ENCODE results near the gene CDAN1.

- TF ChIP-seq CEBPB (IDR thresholded peaks at IDR 0.05) (no peak), TEAD4 (IDR thresholded peaks at IDR 0.05) (no peak), FOXM1 (IDR thresholded peaks at IDR 0.05; ENCODE audit: borderline replicate concordance, low read depth) (no peak), RAD21 (IDR thresholded peaks at IDR 0.05; ENCODE audit: low read depth) (no peak), ZBTB7A (IDR thresholded peaks at IDR 0.05; ENCODE audit: low read depth) (no peak)
- TF ChIP-seq, protein P1, sequence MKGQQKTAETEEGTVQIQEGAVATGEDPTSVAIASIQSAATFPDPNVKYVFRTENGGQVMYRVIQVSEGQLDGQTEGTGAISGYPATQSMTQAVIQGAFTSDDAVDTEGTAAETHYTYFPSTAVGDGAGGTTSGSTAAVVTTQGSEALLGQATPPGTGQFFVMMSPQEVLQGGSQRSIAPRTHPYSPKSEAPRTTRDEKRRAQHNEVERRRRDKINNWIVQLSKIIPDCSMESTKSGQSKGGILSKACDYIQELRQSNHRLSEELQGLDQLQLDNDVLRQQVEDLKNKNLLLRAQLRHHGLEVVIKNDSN (IDR thresholded peaks at IDR 0.05) = no peak
- TF ChIP-seq, protein P2, sequence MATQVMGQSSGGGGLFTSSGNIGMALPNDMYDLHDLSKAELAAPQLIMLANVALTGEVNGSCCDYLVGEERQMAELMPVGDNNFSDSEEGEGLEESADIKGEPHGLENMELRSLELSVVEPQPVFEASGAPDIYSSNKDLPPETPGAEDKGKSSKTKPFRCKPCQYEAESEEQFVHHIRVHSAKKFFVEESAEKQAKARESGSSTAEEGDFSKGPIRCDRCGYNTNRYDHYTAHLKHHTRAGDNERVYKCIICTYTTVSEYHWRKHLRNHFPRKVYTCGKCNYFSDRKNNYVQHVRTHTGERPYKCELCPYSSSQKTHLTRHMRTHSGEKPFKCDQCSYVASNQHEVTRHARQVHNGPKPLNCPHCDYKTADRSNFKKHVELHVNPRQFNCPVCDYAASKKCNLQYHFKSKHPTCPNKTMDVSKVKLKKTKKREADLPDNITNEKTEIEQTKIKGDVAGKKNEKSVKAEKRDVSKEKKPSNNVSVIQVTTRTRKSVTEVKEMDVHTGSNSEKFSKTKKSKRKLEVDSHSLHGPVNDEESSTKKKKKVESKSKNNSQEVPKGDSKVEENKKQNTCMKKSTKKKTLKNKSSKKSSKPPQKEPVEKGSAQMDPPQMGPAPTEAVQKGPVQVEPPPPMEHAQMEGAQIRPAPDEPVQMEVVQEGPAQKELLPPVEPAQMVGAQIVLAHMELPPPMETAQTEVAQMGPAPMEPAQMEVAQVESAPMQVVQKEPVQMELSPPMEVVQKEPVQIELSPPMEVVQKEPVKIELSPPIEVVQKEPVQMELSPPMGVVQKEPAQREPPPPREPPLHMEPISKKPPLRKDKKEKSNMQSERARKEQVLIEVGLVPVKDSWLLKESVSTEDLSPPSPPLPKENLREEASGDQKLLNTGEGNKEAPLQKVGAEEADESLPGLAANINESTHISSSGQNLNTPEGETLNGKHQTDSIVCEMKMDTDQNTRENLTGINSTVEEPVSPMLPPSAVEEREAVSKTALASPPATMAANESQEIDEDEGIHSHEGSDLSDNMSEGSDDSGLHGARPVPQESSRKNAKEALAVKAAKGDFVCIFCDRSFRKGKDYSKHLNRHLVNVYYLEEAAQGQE (IDR thresholded peaks at IDR 0.05; ENCODE audit: low read depth) = no peak
Observed at GRCh38 chr15:42711746-42712145, 25.2 kb downstream of the CDAN1 start.

Measured in Ishikawa (cell line).